Measurements from ENCODE around the gene CATSPER4. TPM values are rescaled to one million over a fixed set of nuclear protein-coding genes. Genes with fewer than 3 reads are reported as not detected.

CATSPER4 gene
- total RNA-seq, 2 donors from 2014 or later: not detected

DNA sequence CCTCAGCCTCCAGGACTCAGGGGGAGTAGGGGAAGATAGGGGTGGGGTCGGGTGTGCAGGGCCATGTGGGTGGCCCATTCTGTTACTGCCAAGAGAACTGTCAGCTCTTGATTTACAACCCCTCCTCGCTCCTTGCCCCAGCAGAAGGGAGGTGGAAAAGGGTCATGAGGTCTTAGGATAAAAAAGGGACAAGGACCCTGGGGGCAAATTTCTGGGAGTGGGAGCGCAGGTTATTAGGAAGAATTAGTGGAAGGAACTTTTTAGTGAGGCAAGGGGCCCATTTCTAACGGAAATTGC lies 30.7 kb upstream of the CATSPER4 start:
- DNase-seq: no peak

DNA sequence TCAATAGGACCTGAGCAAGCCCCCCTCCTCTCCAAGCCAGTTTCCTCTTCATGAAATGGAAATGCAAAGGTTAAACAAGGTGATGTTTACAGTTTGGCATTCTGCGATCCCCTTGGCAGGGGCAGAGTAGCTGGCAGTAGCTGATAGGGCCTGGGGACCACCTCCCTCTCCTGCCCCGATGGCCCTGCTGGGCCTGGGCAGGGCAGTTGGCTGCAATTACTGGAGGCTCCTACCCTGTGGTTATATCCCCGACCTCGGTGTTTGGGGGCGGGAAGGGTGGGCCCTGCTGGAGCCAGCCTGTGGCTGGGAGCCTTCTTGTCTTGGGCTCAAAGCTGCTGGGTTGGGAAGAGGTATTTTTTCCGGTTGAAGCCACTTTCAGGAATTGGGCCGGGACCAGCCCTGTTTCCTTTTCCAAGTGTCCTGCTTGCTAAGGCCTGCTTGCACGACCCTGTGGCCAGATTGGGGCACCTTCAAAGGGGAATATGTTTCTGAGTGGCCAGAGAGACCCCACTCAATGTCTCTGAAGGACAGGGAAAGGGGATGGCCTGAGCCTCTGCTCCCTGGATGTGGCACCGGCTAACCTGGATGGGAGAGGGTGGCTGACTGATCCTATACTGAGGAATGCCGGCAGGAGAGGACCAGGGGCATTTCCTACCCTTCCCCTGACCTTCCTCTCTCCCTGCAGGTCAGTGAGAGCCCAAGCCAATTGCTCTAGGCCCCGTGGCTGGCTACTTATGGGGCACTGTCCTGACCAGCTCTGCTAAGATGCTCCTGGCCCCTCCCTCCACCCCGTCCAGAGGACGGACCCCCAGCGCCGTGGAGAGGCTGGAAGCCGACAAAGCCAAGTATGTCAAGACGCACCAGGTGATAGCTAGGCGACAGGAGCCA lies 29.6 kb upstream of the CATSPER4 start:
- Mint-ChIP-seq H3K4me1 (peaks cover 12% of the 10 kb centered on the region), H3K4me3 (peak overlapping the region; percentile 52), H3K36me3 (ENCODE audit: low read depth) (no peaks in the 10 kb centered on the region), H3K27ac (no peak overlapping the region), H3K27me3 (peaks cover 36% of the 10 kb centered on the region)
- no peaks in the 10 kb centered on the region for H3K9me3 ChIP-seq (ENCODE audit: control insufficient read depth, low read length, poor library complexity, severe bottlenecking)
- DNase-seq (no peak), ATAC-seq (no peak)

More for the DNA sequence above, 30.7 kb upstream of the CATSPER4 start:
- no peaks in the 10 kb centered on the region for H3K36me3 Mint-ChIP-seq (ENCODE audit: low read depth)
- ATAC-seq: no peak
- H3K4me1 Mint-ChIP-seq: peaks cover 12% of the 10 kb centered on the region
- H3K27me3 Mint-ChIP-seq: peaks cover 46% of the 10 kb centered on the region
- H3K4me3 Mint-ChIP-seq: no peak overlapping the region
- H3K9me3 ChIP-seq (ENCODE audit: control insufficient read depth, low read length, poor library complexity, severe bottlenecking): no peaks in the 10 kb centered on the region
- H3K27ac Mint-ChIP-seq: no peak overlapping the region

DNA sequence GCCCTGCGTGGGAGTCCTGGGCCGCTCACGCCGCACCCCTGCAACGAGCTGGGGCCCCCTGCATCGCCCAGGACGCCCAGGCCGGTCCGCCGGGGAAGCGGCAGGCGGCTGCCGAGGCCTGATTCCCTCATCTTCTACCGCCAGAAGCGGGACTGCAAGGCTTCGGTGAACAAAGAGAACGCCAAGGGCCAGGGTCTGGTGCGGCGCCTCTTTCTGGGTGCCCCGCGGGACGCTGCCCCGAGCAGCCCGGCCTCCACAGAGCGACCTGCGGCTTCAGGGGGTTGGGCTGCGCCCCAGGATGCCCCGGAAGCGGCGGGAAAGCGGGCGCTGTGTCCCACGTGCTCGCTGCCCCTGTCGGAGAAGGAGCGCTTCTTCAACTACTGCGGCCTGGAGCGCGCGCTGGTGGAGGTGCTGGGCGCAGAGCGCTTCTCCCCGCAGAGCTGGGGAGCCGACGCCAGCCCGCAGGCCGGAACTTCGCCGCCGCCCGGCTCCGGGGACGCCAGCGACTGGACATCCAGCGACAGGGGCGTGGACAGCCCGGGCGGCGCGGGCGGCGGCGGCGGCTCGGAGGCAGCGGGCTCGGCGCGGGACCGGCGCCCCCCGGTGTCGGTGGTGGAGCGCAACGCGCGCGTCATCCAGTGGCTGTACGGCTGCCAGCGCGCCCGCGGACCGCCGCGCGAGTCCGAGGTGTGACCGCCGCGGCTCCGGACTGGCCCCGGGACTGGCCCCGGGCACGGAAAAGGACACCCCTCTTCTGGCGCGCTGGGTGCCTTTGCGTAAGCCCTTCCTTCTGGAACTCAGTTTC lies 28.8 kb upstream of the CATSPER4 start:
- ATAC-seq (peak; percentile 68), DNase-seq (peak in 2 of 3 donors; percentile 18 to 28)
- Mint-ChIP-seq H3K27ac (peak overlapping the region; percentile 6), H3K4me3 (peak overlapping the region; percentile 65), H3K36me3 (ENCODE audit: low read depth) (no peaks in the 10 kb centered on the region), H3K4me1 (peaks cover 14% of the 10 kb centered on the region), H3K27me3 (peaks cover 31% of the 10 kb centered on the region)
- no peaks in the 10 kb centered on the region for H3K9me3 ChIP-seq (ENCODE audit: control insufficient read depth, low read length, poor library complexity, severe bottlenecking)

DNA sequence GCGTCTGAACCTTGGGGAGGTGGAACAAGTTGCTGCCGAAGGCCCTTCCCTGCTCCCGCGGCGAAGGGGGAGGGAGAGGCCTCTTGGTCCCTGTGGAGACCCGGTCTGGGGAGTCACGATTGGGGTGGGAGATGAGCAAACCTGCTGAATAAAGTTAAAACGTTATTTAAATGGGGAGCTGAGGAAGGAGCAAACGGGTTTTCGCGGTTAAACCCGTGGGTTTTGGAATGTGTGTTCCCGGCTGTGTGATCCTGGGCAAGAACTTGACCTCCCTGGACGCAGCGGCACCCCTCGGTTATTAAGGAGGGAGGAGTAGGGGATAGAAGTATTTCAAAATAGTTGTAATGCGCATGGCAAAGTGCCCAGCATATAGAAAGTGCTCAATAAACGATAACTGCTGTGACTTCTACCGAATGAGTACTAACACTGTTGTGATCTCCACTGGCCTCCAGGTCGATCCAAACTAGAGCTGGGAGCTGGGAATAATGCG lies 28.1 kb upstream of the CATSPER4 start:
- peak overlapping the region; percentile 65 for H3K4me3 Mint-ChIP-seq
- DNase-seq (no peak), ATAC-seq (no peak)
- H3K4me1 Mint-ChIP-seq: peaks cover 15% of the 10 kb centered on the region
- no peaks in the 10 kb centered on the region for H3K9me3 ChIP-seq (ENCODE audit: control insufficient read depth, low read length, poor library complexity, severe bottlenecking)
- H3K36me3 Mint-ChIP-seq (ENCODE audit: low read depth): no peaks in the 10 kb centered on the region
- H3K27ac Mint-ChIP-seq: peak overlapping the region; percentile 6
- H3K27me3 Mint-ChIP-seq: peaks cover 29% of the 10 kb centered on the region

DNA sequence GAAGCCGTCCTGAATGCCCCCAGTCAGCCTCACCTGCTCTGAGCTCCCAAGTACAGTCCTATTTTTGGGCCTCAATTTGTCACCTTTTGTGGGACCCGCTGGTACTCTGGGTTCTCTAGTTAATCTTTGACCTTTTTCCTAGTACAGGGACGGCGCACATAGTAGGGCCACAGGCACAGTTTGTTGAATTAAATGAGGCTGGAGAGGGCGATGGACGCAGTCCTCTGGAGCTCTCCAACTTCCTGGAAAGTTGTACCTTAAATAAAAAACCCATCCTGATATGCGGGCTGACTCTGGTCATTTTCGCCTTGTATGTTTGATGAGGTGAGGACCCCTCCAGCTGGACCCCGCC lies 26.7 kb upstream of the CATSPER4 start:
- no peaks in the 10 kb centered on the region for H3K9me3 ChIP-seq (ENCODE audit: control insufficient read depth, low read length, poor library complexity, severe bottlenecking)
- Mint-ChIP-seq H3K36me3 (ENCODE audit: low read depth) (no peaks in the 10 kb centered on the region), H3K4me1 (peaks cover 15% of the 10 kb centered on the region), H3K4me3 (peak overlapping the region; percentile 63), H3K27me3 (peaks cover 18% of the 10 kb centered on the region), H3K27ac (no peak overlapping the region)
- DNase-seq (no peak), ATAC-seq (no peak)

DNA sequence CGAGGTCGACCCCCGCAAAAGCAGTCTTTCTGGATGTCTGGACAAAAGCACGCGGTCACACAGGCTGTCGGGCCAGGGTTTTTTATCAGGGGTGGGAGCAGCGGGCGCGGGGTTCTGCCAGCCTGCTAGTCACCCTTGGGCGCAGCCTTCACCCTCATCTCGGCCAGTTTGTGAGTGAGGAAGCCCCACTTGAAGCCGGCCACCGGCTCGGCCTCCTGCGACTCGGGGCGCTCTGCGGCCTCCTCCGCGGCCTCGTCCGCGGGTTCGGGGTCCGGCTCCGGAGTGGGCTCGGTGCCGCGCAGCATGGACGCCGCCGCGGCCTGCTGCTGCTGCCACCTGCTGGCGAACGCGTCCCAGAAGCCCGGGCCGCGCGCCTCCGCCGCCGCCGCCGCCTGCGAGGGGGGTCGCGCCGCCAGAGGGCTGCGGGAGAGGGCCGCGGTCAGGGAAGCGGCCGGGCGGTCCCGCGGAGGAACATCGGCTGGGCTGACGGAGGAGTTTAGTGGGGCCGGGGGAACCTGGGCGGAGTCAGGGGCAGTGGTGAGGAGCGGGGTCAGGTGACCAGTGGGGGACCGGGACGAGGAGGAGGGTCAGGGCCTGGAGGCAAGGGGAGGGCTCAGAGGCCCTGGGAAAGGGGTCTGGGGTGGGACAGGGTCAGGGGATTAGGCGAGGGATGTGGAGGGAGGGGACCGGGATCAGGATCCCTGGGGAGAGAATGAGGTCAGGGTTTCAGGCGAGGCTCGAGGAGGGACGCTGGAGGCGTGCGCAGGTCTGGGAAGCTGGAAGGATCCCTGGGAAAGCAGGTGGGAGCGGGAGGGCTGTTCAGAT lies 26.2 kb upstream of the CATSPER4 start:
- peak overlapping the region; percentile 71 for H3K27ac Mint-ChIP-seq
- peak; percentile 69 for ATAC-seq
- peak; percentile 37 to 63 (median 55) for DNase-seq
- H3K4me1 Mint-ChIP-seq: peaks cover 15% of the 10 kb centered on the region
- H3K36me3 Mint-ChIP-seq (ENCODE audit: low read depth): no peaks in the 10 kb centered on the region
- peak overlapping the region; percentile 83 for H3K4me3 Mint-ChIP-seq
- H3K9me3 ChIP-seq (ENCODE audit: control insufficient read depth, low read length, poor library complexity, severe bottlenecking): no peaks in the 10 kb centered on the region
- peaks cover 13% of the 10 kb centered on the region for H3K27me3 Mint-ChIP-seq

DNA sequence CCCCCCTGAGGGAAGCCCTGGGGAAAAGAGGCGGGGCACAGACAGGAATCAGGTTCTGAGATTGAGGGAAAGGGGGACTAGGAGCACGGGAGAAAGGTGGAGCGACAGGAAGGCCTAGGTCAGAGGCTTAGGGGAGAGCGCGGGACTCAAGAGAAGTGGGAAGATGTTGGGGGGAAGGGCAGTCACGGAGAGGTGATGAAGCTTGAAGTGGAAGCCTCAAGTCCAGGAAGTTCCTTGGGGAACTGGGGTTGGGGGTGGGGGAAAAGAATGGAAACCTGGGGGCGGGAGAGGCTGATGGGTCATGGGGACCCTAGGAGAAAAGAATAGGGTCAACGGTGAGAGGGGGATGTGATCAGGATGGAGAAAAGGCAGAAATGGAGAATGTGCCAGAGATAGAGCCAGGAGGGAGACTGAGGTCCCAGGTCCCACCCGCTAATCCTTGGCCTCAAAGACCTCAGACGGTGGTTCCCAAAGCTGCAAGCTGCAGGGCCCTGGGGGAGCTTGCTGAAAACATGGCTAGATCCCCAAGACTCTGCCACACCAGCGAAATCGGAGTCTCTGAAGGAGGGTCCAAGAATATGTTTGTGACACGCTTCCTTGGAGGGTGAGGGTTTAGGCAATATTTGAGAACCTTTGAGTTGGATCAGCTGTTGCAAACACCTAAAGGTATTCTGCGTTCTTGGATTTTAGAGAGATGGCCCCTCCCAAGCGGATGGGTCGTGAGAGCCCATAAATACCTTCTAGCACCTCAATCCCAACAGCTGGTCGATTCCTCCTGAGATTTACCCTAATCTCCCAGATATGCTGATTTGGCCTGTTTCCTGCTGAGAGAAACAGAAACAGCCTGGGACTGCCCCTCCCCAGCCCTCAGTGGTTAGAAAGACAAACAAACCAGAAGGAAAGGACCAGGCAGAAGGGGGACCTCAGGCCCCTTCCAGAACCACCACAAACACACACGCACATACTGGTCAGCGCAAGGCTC lies 25.2 kb upstream of the CATSPER4 start:
- no peaks in the 10 kb centered on the region for H3K36me3 Mint-ChIP-seq (ENCODE audit: low read depth)
- H3K27ac Mint-ChIP-seq: peak overlapping the region; percentile 71
- peaks cover 7% of the 10 kb centered on the region for H3K27me3 Mint-ChIP-seq
- no peaks in the 10 kb centered on the region for H3K9me3 ChIP-seq (ENCODE audit: control insufficient read depth, low read length, poor library complexity, severe bottlenecking)
- no peak for DNase-seq
- H3K4me1 Mint-ChIP-seq: peaks cover 15% of the 10 kb centered on the region
- peak overlapping the region; percentile 83 for H3K4me3 Mint-ChIP-seq
- ATAC-seq: no peak

DNA sequence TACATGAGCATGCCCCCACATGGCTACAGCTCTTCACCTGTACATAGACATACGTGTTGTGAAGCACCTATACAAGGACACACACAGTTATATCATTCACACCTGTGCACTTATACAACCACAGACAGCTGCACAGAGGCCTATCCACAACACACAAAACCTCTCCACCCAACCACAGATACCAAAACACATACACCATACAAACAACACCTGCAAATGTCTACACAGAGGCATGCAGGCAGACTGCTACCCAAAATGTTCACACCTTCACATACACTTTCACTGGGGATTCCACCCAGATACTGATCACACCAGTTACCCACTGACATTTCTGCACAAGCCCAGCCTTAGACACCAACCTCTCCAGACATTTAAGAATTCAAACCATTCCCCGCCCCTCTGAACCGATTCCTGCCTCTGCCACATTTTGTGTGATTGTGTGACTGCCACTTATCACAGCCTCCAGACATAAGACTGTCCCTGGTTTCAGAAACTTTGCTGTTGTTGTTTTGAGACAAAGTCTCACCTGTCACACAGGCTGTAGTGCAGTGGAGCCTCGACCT lies 23.6 kb upstream of the CATSPER4 start:
- Mint-ChIP-seq H3K36me3 (ENCODE audit: low read depth) (no peaks in the 10 kb centered on the region), H3K27me3 (peaks cover 7% of the 10 kb centered on the region), H3K27ac (no peak overlapping the region), H3K4me1 (peaks cover 21% of the 10 kb centered on the region), H3K4me3 (no peak overlapping the region)
- ATAC-seq (no peak), DNase-seq (no peak)
- no peaks in the 10 kb centered on the region for H3K9me3 ChIP-seq (ENCODE audit: control insufficient read depth, low read length, poor library complexity, severe bottlenecking)

DNA sequence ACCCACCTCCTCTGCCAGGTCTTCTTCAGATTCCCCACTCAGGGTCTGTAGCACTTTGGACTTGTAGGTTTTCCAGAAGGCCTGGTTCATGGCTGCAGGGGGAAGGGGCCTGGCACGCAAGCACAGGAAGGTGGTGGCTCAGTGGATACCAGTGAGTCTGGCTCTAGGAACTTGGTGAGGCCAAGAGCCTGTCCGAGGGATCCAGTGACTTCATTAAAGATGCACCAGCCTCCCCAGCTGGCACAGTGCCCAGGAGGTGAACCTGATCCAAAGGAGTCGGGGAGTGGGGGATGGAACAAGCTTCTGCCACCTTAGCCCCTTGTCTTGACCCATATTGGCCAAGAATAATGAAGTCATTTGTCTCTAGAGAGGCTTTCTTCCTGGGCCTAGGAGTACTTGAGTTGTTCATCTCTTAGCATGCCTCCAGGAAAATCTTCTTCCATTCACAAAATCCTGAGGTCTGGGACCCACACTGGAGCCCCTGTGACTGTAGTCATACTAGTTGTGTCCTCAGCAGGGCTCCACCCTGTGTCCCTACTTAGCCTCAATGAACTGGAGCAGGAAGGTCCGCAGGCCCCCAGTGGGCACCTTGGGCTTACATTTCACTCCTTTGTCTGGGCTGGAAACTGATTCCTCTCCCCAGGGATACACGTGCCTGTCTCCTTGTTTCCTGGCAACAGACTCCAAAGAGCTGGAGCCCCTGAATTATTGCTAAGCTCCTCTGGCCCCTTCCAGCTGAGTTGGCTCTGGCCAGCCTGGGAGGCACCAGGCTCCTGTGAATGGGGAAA lies 21.8 kb upstream of the CATSPER4 start, which contains the start of gene C1orf232:
Gene C1orf232, minus strand, starts transcription at position 554 of the 788 bp plus-strand sequence. Its CDS starts 464 bp downstream, at position 90.
- no peak for ATAC-seq
- peak within 1 kb of the TSS; percentile 92 for H3K4me3 Mint-ChIP-seq
- peaks cover 16% of the 10 kb centered on the region for H3K4me1 Mint-ChIP-seq
- no peaks in the 10 kb centered on the region for H3K27me3 Mint-ChIP-seq
- H3K9me3 ChIP-seq (ENCODE audit: control insufficient read depth, low read length, poor library complexity, severe bottlenecking): no peaks in the 10 kb centered on the region
- no peak for DNase-seq
- H3K27ac Mint-ChIP-seq: peak within 1 kb of the TSS; percentile 79
- H3K36me3 Mint-ChIP-seq (ENCODE audit: low read depth): no peaks in the 10 kb centered on the region

DNA sequence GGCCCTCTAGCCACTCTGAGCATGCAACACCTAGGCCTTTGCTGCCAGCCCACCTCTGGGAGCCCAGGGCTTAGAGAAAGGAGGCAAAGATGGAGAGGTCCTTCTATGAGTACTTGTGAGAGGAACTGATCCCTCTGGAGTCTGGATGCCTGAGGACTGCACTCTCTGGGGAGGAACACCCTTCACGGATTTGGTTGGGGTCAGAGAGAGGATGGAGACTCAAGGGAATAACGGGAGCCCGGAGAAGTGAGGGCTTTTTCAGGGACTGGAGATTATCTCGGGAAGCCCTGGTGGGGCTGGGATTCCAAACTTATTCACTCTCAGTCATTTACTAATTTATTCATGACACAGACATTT lies 21.2 kb upstream of the CATSPER4 start:
- H3K36me3 Mint-ChIP-seq (ENCODE audit: low read depth): no peaks in the 10 kb centered on the region
- H3K27ac Mint-ChIP-seq: peak overlapping the region; percentile 79
- DNase-seq (no peak), ATAC-seq (no peak)
- peaks cover 16% of the 10 kb centered on the region for H3K4me1 Mint-ChIP-seq
- no peaks in the 10 kb centered on the region for H3K9me3 ChIP-seq (ENCODE audit: control insufficient read depth, low read length, poor library complexity, severe bottlenecking)
- no peaks in the 10 kb centered on the region for H3K27me3 Mint-ChIP-seq
- H3K4me3 Mint-ChIP-seq: peak overlapping the region; percentile 92

DNA sequence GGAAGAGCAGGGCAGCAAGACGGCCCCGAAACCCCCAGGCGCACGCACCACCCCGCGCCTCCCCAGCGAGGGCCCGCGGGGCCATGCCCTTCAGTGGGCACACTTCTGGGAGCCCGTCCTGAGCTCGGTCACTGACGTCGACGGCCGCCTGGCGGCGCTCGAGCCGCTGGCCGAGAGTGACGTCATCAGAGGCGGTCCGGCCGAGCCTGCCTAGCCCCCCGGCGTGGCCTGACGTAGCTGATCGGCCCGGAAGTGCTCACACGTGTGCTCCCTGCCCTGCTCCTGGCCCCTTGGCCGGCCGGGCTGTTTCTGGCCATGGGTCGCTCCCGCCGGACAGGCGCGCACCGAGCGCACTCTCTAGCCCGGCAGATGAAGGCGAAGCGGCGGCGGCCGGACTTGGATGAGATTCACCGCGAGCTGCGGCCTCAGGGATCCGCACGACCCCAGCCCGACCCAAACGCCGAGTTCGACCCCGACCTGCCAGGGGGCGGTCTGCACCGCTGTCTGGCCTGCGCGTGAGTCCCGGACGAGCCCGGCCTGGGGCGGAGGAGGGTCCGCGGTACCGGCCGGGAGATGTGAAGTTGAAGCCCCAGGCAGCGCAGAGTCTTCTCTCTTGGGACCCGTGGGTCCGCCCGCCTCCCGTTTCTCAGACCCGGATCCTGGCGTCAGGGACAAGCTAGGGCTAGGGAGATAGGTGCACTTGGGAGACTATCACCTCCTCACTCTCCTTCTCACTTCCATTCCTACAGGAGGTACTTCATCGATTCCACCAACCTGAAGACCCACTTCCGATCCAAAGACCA lies 20.5 kb upstream of the CATSPER4 start, which contains the start of gene ZNF593:
Gene ZNF593, plus strand, starts transcription at position 240 of the 803 bp plus-strand sequence. Its CDS starts 76 bp downstream, at position 316.
- peak; percentile 94 for ATAC-seq
- DNase-seq: peak; percentile 74 to 81 (median 75)
- Mint-ChIP-seq H3K27me3 (no peaks in the 10 kb centered on the region), H3K27ac (peak within 1 kb of the TSS; percentile 79), H3K4me1 (peaks cover 11% of the 10 kb centered on the region), H3K4me3 (peak within 1 kb of the TSS; percentile 92), H3K36me3 (ENCODE audit: low read depth) (no peaks in the 10 kb centered on the region)
- H3K9me3 ChIP-seq (ENCODE audit: control insufficient read depth, low read length, poor library complexity, severe bottlenecking): no peaks in the 10 kb centered on the region

Data from T-helper 17 cell (primary cell).